Right kidney (tissue), 1 donor: ENCODE data around the gene ACOT12.
"Not testable (repeated sequence)": the region's sequence is repeated elsewhere in the genome, so short reads cannot be mapped to it uniquely, and the experiment has no call there.

ENCODE experiments used
- DNase-seq: peaks from one replicate; pipeline ENCODE4 v3.0.0-alpha.2; 2016

ACOT12 gene

DNA sequence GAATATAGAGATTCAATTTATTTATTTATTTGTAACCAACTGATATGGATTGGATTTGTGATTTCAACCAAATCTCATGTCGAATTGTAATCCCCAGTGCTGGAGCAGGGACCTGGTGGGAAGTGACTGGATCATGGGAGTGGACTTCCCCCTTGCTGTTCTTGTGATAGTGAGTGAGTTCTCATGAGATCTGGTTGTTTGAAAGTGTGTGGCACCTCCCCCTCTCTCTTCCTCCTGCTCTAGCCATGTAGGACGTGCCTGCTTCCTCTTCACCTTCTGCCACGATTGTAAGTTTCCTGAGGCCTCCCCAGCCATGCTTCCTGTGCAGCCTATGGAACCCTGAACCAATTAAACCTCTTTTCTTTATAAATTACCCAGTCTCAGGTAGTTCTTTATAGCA lies 55.7 kb downstream of the ACOT12 start:
- not testable (repeated sequence) for DNase-seq

DNA sequence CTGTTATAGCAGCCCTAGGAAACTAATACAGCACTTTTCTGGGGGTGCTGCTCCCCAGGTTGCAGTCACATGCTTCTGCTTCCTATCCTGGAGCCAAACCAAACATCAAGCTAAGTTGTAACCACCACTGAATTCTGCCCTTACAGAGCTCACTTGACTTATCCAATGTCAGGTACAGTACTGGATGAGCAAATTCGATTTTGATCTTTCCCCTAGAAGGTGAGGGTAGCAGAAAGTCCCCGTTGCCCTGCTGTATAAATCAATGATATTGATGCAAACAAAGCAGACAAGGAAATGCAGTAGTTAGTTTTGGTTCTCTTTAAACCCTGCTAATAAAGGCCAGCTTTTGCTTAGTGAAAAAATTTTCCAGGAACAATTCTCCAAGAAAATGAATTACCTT lies 56.1 kb downstream of the ACOT12 start:
- DNase-seq, result no peak

DNA sequence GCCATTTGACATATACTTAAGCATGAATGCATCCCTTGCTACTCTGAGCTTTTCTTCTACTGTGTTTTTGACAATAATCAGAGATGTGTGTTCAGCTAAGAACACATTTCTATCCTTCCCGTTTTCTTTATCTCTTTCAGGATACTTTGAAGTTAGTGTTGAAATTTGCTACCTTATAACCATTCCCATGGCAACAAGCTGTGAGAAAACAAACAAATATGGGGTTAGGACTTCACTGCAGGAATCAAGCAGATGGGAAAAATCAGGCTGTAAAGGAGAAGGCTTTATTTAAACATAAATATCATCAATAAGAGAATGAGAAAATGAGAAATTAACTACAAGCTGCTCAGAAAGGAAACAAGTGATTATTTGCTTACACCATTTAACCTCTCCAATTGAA lies 57.4 kb downstream of the ACOT12 start:
- DNase-seq, result no peak

DNA sequence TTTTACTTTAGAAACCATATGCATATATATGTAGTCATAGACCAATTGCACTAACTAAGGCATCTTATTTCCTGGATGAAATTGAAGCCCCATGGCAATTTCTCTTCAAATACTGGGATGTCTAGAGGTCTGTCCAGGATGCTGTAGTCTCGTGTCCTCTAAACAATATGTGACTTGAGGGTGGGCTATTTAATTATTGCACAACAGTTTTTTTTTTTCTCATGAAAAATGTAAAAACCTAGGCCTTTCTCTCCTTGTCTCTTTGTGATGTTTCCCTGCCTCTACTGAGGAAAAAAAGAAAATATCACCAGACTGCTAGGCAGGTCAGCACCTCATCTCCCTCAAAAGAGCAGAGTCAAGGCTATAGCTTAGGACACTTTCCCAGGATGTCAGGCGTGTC lies 58.0 kb downstream of the ACOT12 start:
- no peak for DNase-seq

DNA sequence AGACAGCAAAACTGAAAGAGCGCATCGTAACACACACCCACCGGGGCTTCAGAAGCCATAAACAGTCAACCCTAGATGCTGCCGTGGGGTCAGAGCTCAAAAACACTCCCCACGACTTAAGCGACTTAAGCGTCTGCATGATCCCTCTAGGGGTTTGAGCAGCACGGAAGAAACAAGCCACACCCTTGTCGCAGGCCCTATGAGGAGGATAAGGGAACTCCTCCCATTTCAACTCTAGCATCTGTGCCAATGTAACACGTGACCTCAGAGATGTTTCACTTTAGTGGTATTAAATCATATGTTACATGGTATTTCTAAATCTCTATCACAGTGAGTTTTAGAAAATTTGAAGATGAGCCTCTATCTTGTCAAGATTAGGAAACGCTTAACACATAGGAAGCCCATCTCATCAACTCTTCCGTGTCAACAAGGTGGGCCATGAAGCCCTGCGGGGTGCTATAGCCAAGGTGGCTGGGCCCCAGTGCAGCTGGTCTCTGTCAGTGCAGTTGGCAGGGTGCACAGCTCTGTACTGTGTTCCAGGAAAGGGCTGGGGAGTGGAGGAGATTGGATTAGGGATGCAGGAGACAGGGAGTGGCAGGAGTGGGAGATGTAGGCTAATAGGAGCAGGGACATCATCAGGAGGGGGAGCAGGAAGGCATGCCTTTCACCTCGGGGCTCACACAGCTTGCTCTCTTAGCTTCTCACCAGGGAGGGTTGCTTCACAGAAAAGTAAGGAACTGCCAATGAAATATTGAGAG lies 59.5 kb downstream of the ACOT12 start:
- DNase-seq, result no peak

DNA sequence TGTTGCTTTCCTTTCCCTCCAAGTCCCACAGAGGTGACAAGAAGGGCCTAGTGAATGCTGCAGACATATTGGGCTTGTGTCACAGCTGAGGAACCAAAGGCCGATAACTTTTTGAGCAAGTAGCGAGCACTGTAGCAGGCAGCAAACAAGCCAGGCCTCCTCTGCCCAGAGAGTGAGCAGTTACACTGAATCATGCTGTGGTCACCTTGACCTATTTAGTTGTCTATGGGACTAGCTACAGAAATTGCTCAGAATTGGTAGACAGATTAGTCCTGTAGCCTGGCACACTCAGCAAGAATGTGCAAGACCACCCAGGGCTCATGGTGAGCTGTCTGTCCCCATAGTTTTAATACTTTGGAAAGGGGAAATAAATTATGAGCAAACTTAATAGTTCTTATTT lies 67.4 kb downstream of the ACOT12 start:
- no peak for DNase-seq

DNA sequence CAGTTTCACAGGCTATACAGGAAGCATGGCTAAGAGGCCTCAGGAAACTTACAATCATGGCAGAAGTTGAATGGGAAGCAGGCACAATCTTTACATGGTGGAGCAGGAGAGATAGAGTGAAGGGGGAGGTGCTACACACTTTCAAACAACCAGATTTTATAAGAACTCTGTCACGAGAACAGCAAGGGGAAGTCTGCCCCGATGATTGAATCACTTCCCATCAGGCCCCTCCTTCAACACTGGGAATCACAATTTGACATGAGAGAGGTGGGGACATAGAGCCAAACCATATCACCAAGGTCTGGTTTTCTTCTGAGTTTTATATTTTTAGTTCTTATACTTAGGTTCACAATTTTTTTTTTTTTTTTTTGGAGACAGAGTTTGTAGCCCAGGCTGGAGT lies 76.4 kb downstream of the ACOT12 start:
- DNase-seq, result no peak

DNA sequence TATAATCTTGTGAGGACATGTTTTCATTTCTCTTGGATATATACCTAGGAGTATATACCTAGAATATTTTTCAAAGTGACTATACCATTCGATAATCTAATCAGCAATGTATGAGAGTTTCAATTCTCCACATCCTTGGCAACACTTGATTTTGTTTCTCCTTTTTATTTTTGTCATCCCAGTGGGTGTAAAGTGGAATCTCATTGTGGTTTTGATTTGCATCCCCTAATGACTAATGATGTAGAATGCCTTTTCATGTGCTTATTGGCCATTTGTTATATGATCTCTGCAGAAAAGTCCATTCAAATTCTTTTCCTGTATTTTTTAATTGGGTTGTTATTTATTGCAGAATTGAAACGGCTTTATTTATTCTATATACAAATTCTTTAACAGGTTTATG lies 77.4 kb downstream of the ACOT12 start:
- no peak for DNase-seq

DNA sequence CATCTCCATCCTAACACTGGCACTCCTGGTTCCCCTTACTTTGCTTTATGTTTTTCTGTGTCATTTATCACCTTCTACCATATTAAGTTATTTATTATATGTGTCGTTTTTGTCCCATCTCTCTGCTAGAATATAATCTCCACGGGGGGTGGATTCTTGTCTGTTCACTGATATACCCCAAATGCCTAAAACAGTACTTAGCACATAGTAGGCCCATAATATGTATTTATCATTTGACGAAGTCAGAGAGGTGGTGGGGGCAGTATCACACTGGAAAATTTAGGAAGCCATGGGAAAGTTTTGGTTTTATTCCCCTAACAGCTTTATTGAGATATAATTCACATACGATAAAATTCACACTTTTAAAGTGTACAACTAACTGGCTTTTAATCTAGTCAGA lies 78.1 kb downstream of the ACOT12 start:
- no peak for DNase-seq

DNA sequence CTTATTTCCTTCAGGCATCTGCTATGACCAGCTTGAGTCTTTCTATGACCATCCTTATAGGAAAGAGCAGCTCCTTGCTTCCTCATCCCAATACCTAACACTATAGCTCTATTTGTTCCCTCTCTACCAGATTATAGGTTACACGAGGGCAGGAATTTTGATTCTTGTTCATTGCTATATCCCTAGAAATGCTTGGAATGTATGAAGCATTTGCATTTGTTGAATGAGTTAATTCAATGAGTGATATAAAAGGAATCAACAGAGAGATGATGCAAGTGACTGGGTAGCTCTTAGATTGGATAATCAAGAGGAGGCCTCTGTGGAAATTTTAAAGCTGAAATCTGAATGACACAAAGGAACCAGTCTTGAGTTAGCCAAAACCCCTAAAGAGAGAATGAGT lies 78.6 kb downstream of the ACOT12 start:
- DNase-seq, result no peak

DNA sequence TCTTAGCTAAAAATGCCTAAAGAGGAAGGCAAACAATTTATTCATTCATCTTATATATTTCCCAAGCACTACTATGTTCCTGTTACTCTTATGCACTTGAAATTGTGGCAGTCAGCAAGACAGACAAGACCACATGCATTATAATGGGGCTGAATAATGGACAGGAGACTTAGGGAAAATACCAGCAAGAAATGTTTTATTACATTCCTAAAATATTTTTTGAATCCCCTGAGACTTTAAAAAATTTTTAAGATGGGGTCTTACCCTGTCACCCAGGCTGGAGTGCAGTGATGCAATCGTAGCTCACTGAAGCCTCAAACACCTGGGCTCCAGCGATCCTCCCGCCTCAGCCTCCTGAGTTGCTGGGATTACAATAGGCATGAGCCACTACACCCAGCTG lies 79.4 kb downstream of the ACOT12 start:
- no peak for DNase-seq

DNA sequence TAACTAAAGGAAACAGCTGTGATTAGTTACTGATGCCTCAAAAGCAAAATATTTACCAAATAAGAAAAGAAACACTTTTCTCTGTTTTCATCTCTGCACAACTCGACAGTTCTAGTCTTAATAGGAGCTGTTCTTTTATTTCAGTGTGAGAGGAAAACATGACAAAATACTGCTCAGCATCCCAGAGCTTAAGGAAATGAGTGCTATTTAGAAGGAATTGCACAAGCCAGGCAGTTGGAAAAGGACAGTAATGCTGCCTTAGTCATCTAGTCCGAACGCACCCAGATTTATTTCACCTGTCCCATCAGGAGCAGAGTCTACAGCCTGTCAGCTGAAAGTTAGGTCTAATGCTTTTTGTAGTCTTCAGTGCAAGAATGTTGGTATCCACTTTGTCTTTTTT lies 80.2 kb downstream of the ACOT12 start:
- no peak for DNase-seq

DNA sequence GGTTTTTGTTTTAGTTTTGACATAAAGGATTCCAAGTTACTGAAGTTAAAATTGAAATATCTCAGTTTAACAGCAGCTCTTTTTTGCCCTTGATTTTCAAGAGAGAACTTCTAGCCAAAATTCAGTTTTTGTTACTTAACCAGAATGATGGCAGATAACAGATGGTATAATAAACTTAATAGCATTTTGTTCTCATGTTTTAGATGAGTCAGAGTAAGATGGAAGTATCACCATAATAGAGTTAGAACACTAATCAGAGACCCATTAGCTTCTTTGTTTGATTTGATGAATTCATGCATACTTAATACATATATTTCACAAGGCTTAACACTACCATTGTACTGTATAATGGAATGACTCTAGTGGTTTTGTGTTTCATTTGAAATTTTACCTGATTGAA lies 80.7 kb downstream of the ACOT12 start:
- DNase-seq, result no peak

DNA sequence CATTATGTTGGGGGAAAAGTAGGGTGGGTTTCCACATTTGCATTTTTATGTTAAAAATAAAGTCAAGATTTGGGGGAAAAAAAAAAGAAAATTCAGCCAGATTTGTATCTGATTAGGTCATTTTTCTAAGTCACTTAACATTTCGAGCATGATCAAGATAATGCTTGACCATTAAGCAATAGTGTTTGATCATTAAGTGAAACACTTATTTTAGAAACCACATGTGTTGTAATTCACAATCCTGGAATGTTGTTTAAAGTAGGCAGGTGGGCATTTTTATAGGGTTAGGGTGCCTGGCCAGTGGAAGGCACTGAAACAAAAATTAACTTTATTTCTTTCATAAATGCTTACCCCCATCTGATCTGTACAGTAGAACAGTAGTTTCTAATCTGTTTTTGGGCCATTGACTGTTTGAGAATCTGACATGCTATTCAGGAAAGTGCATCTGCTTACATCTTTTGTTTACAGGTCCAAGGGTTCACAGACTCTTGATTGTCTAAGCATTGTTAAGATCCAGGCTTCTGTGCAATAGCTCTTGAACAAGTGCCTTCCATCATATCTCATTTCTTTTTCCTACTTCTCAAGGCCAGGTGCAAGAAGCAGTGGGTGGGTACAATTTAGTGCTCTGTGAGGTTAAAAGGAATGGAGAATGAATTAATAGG lies 83.4 kb downstream of the ACOT12 start:
- DNase-seq, result no peak

DNA sequence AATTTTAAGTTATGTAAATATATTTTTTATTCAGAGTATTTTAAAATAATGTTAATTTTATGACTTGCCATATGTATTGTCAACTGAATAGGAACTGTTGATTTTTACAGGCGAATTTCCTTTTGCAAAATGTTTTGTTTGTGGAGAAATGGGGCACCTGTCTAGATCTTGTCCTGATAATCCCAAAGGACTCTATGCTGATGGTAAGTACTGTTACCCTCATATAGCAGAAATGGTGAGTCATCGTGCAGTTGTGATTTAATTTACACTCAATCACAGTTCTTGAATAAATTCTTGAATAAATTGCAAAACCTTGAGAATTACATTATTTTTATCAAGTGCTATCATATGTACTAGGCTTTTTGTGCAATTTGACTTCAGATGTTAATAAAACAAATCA lies 85.1 kb downstream of the ACOT12 start:
- no peak for DNase-seq

DNA sequence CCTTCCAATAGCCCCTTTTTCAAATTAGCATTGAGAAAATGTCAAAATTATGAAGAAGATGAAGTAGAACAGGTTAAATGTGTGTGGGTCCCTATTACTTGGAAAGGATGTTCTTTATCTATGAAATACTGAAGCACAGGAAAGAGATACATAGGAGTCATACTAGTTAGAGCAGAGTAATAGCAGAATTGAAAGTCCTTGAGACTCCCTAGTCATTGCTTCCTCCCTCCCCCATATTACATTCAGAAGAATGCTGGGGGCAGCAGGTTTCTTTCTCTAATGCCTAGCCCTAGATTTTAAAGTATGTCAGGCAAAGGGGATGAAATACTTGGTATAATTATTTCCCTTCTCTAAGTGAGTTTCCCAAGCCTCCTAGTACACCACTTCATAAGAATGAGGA lies 88.1 kb downstream of the ACOT12 start:
- DNase-seq, result no peak

DNA sequence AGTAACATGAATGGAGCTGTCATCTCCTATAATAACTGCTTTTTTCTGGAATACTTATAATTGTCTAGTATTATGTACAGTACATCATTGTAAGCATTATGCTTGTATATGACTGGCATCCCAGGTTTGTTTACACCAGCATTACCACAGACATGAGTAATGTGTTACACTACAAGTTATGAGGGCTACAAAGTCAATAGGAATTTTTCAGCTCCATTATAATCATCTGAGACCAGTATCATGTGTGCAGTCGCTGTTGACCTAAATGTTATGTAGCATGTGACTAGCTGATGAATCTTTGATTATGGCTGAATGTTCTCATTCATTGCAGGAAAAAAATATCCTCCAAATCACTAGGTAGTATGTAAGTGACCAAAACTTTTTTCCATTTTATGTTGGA lies 90.4 kb downstream of the ACOT12 start:
- no peak for DNase-seq

DNA sequence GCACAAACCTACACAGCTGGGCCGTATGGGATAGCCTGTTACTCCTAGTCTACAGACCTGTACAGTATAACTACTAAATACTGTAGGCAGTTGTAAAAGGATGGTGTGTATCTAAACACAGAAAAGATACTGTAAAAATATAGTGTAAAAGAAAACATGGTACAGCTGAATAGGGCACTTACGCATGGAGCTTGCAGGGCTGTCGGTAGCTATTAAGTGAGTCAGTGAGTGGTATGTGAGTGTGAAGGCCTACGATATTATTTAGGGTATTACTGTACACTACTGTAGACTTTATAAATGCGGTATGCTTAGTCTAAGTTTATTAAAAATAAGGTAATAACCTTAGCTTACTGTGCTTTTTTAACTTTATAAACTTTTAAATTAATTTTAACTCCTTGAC lies 91.3 kb downstream of the ACOT12 start:
- no peak for DNase-seq

DNA sequence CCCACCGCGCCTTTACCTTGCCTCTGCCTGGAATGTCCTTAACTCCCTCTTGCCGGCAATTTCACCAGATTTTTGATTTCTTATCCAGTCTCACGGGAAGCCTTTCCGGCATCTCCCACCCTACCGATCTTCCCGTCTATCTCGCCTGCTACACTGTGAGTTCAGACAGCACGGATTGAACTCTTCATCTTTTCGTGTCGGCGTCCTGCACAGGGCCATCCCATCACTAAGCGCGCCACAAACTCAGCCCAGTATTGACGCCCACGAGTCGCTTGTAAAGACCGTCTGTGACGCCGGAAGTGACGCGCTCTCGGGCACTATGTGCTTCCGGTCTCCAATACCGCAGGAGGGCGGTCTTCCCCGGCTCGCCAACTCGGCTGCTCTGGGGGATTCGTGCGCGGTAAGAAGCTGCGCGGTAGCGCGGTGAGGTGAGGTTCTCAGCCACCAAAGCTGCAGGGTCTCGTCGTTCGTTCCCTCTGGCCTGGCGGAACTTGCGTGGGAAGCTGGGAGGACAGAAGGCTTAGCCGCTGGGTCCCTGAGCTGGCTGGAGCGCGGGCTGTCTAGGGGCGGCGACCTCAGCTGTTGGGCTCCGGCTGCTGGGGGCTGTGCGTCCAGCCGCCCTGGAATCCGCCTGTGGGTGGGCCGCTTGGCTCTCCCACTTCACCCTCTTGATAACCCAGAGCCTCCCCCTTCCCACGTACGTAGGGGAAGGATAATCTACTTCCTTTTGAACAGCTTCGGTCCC lies 92.5 kb downstream of the ACOT12 start, which contains the start of gene ZCCHC9:
Gene ZCCHC9, plus strand, starts transcription at position 317 of the 745 bp plus-strand sequence. CDS start 3,171 bp downstream, outside the sequence.
- DNase-seq, result peak; percentile 97

DNA sequence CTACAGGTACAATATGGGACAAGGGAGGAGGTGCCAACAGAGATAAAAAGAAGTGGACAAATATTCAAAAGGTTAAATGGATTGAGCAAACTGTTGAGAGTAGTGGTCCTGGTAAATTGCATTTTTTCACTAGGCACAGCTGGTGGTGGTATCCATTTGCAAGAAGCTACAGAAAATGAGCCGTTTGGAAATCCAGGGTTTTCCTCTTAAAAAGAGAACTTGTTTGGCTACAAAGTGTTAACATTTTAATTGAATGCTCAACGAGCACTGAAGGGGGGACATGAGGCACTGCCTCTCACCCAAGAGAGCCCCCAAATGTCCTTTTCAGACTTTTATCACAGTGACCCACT lies 93.0 kb downstream of the ACOT12 start:
- DNase-seq, result no peak

DNA sequence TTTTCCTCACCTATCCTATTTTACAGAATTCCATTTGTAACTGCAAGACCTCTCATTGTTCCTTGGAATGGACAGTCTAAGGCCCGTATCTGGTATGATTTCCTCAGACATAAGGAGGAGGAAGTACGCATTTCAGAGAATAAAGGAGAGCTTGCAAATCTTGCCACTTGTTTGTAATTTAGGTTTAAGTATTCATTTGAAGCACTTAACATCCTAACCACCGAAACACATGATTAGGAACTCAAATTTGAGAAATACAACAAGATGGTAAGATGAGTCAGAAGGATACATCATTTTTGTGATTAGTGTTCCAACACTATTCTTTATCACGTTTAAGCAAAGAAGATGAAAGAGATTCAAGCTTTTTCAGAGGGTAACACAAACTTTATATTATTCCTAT lies 96.4 kb downstream of the ACOT12 start:
- no peak for DNase-seq

DNA sequence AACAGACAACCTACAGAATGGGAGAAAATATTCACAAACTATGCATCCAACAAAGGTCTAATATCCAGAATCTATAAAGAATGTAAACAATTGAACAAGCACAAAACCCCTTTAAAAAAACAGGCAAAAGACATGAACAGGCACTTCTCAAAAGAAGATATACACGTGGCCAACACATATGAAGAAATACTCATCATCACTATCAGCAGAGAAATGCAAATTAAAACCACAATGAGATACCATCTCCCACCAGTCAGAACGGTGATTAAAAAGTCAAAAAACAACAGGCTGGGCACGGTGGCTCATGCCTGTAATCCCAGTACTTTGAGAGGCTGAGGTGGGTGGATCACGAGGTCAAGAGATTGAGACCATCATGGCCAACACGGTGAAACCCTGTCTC lies 99.9 kb downstream of the ACOT12 start:
- DNase-seq, result not testable (repeated sequence)

DNA sequence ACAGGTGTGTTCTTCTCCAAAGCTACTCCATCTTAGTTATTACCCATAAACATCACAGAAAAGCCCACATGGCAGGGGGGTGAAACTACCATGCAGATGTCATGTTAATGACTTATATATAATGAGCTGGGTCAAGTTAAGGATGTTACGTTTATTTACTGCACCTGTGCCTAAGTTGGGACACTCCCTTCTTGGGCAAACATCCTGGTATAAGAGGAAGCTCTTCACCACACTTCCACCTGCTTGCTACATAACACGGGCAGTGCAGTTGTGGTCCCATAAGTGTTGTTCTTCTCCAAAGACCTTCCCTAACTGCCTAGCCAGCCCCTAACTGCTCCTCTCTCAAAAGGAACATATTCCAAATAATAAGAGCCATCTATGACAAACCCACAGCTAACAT lies 101.8 kb downstream of the ACOT12 start:
- DNase-seq, result no peak

DNA sequence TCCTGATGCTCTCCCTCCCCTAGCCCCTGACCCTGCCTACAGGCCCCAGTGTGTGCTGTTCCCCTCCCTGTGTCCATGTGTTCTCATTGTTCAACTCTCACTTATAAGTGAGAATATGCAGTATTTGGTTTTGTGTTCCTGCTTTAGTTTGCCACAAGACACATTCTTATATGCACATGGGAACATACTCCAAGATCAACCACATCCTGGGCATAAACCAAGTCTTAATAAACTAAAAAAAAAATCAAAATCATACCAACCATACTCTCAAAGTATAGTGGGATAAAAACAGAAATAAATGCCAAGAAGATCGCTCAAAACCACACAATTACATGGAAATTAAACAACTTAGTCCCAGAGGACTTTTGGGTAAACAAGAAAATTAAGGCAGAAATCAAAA lies 103.8 kb downstream of the ACOT12 start:
- no peak for DNase-seq
